Gastrocnemius medialis (tissue), 4 donors: ENCODE measurements around the gene CSNK2A1. TPM values are rescaled to one million over a fixed set of nuclear protein-coding genes. Genes with fewer than 3 reads are reported as not detected.

ENCODE experiments used
- ATAC-seq, 2 donors: fragments of 150-250 bp; one replicate each; pipeline ENCODE4 v1.9.1; 2016
- DNase-seq, 2 donors: peaks; one replicate each; pipeline ENCODE4 v3.0.0-alpha.2; 2019
- H3K27ac ChIP-seq, 4 donors: fragments of 200-600 bp; sonication (generic); 1 replicate in 1 of 4; 2 replicates in 3 of 4; pipeline ENCODE4 v1.5.1; 2016 to 2018; ENCODE audit warnings: mild to moderate bottlenecking in 2 of 4, moderate library complexity in 1 of 4
- H3K27me3 ChIP-seq, 3 donors: fragments of 200-600 bp; sonication (generic) in 2 of 3; 1 replicate in 1 of 3; 2 replicates in 2 of 3; pipeline versions ENCODE4 v1.5.1 to v1.6.0; 2016 to 2019; ENCODE audit warnings: mild to moderate bottlenecking in 1 of 3, moderate library complexity in 1 of 3
- H3K36me3 ChIP-seq, 2 donors: fragments of 200-600 bp; sonication (generic) in 1 of 2; one replicate each; pipeline ENCODE4 v1.5.1; 2017 to 2018
- H3K4me1 ChIP-seq, 2 donors: fragments of 200-600 bp; sonication (generic) in 1 of 2; one replicate each; pipeline ENCODE4 v1.5.1; 2016 to 2017; ENCODE audit warnings: mild to moderate bottlenecking in 2 of 2
- H3K4me3 ChIP-seq, 4 donors: fragments of 200-600 bp; sonication (generic) in 3 of 4; 1 replicate in 1 of 4; 2 replicates in 3 of 4; pipeline ENCODE4 v1.5.1; 2016 to 2019; ENCODE audit warnings: mild to moderate bottlenecking in 2 of 4
- H3K9me3 ChIP-seq, 3 donors: fragments of 200-600 bp; sonication (generic) in 2 of 3; 1 replicate in 1 of 3; 2 replicates in 2 of 3; pipeline ENCODE4 v1.5.1; 2016 to 2019
- POLR2A ChIP-seq, 2 donors: fragments of 450-650 bp; IDR thresholded peaks; one replicate each; pipeline ENCODE4 v1.6.1; 2017; ENCODE audit warnings: antibody characterized with exemption in 2 of 2, mild to moderate bottlenecking in 2 of 2, moderate library complexity in 2 of 2
- in situ Hi-C, 4 donors: fragments of 200-750 bp; cut with MboI; loops; one replicate each; pipeline versions ENCODE4 v1.15.0 to v1.8.0; 2017; ENCODE audit warnings: low sequenced_read_pairs in 4 of 4
- intact Hi-C: fragments of 100-400 bp; cut with DNase I; formaldehyde crosslinking; loops from one replicate; pipeline ENCODE4 v1.15.1; 2023; ENCODE audit warnings: low total_unique reads
- total RNA-seq, 4 donors: library from RNA; depleted of rRNA; stranded (reverse); fragments of >200 nt; gene quantifications; one replicate each; pipeline versions ENCODE4 v1.1.0 to v1.2.3, GENCODE V29; 2016
- TF ChIP-seq, protein P1 (sequence below), 5 experiments: fragments of 450-650 bp in 3 of 5; fragments of 200-600 bp in 2 of 5; sonication (generic) in 2 of 5; IDR thresholded peaks in 4 of 5; conservative IDR thresholded peaks in 1 of 5; 1 replicate in 4 of 5; 2 replicates in 1 of 5; pipeline ENCODE4 v1.5.1; 2016 to 2019; ENCODE audit warnings: antibody characterized with exemption in 5 of 5, mild to moderate bottlenecking in 3 of 5, moderate library complexity in 3 of 5

CSNK2A1 gene
- total RNA-seq, 4 donors from 2014 or later = 108 to 180 (median 157) TPM

DNA sequence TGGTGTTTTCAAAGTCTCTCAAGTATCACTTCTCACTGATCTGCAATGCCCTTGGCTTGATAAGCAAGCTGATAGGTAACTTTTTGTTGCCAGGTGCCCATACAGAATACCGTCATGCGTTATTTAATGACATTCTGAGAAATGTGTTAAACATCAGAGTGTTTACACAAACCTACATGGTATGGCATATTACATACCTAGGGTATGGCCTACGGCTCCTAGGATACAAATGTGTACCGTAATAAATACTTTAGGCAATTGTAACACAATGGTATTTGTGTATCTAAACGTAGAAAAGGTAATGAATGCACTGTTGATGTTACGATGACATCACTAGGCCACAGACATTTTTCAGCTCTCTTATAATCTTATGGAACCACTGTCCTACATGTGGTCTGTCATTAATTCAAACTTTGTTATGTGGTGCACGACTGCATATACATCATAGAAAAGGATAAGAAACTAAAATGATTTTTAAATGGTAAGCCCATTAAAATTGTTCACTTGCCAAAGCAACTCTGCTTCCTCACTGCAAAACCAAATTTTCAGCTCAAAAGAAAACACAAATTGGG is 35.7 kb downstream of the CSNK2A1 start:
- Histone ChIP-seq H3K4me3 (no peak overlapping the region), H3K4me1 (peaks cover 28 to 29% of the 10 kb centered on the region in 2 donors), H3K9me3 (no peaks in the 10 kb centered on the region), H3K27ac (no peak overlapping the region), H3K36me3 (peaks cover 0 to 36% of the 10 kb centered on the region in 2 donors), H3K27me3 (no peaks in the 10 kb centered on the region)
- TF ChIP-seq POLR2A (IDR thresholded peaks at IDR 0.05) = no peak
- TF ChIP-seq, protein P1, sequence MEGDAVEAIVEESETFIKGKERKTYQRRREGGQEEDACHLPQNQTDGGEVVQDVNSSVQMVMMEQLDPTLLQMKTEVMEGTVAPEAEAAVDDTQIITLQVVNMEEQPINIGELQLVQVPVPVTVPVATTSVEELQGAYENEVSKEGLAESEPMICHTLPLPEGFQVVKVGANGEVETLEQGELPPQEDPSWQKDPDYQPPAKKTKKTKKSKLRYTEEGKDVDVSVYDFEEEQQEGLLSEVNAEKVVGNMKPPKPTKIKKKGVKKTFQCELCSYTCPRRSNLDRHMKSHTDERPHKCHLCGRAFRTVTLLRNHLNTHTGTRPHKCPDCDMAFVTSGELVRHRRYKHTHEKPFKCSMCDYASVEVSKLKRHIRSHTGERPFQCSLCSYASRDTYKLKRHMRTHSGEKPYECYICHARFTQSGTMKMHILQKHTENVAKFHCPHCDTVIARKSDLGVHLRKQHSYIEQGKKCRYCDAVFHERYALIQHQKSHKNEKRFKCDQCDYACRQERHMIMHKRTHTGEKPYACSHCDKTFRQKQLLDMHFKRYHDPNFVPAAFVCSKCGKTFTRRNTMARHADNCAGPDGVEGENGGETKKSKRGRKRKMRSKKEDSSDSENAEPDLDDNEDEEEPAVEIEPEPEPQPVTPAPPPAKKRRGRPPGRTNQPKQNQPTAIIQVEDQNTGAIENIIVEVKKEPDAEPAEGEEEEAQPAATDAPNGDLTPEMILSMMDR (IDR thresholded peaks at IDR 0.05 in 4 of 5, conservative IDR thresholded peaks at IDR 0.05 in 1 of 5) = no peak
- no peak for DNase-seq
- in situ Hi-C loops (no loop called here), intact Hi-C loops (no loop called here)
- ATAC-seq = no peak

- no peak for ATAC-seq
- Histone ChIP-seq H3K4me1 (peaks cover 24 to 26% of the 10 kb centered on the region in 2 donors), H3K27me3 (no peaks in the 10 kb centered on the region), H3K27ac (no peak overlapping the region), H3K9me3 (no peaks in the 10 kb centered on the region), H3K36me3 (peaks cover 0 to 42% of the 10 kb centered on the region in 2 donors), H3K4me3 (no peak overlapping the region)
- in situ Hi-C loops (no loop called here), intact Hi-C loops (no loop called here)
- DNase-seq = no peak
- no peak for TF ChIP-seq POLR2A (IDR thresholded peaks at IDR 0.05)
- TF ChIP-seq, protein P1 (IDR thresholded peaks at IDR 0.05 in 4 of 5, conservative IDR thresholded peaks at IDR 0.05 in 1 of 5) = no peak
Observed at GRCh38 chr20:507006-507758, 36.4 kb downstream of the CSNK2A1 start.

GRCh38 chr20:504632-505075 is 38.9 kb downstream of the CSNK2A1 start:
- Histone ChIP-seq H3K4me3 (no peak overlapping the region), H3K27ac (no peak overlapping the region), H3K27me3 (no peaks in the 10 kb centered on the region), H3K4me1 (peaks cover 14 to 15% of the 10 kb centered on the region in 2 donors), H3K9me3 (no peaks in the 10 kb centered on the region), H3K36me3 (peaks cover 0 to 59% of the 10 kb centered on the region in 2 donors)
- ATAC-seq (no peak), DNase-seq (no peak)
- no peak for TF ChIP-seq POLR2A (IDR thresholded peaks at IDR 0.05)
- TF ChIP-seq, protein P1 (IDR thresholded peaks at IDR 0.05 in 4 of 5, conservative IDR thresholded peaks at IDR 0.05 in 1 of 5) = no peak
- intact Hi-C loops = no loop called here
- in situ Hi-C loops = no loop called here

GRCh38 chr20:503048-503737 is 40.4 kb downstream of the CSNK2A1 start:
- in situ Hi-C loops = no loop called here
- H3K27me3 ChIP-seq = no peaks in the 10 kb centered on the region
- TF ChIP-seq POLR2A (IDR thresholded peaks at IDR 0.05) = no peak
- TF ChIP-seq, protein P1 (IDR thresholded peaks at IDR 0.05 in 4 of 5, conservative IDR thresholded peaks at IDR 0.05 in 1 of 5) = no peak
- H3K9me3 ChIP-seq = no peaks in the 10 kb centered on the region
- H3K27ac ChIP-seq = no peak overlapping the region
- H3K4me3 ChIP-seq = no peak overlapping the region
- ATAC-seq (no peak), DNase-seq (no peak)
- peaks cover 2 to 3% of the 10 kb centered on the region in 2 donors for H3K4me1 ChIP-seq
- intact Hi-C loops = no loop called here
- peaks cover 0 to 73% of the 10 kb centered on the region in 2 donors for H3K36me3 ChIP-seq
